DND-41 (cell line): ENCODE results near the gene PPP6R2.

Experiments used
- EZH2 ChIP-seq: IDR thresholded peaks from 3 replicates; pipeline ENCODE4 v1.6.1; 2012; ENCODE audit warnings: borderline replicate concordance, low read depth, mild to moderate bottlenecking, moderate library complexity, low read length, inconsistent platforms; ENCODE audit not compliant: severe bottlenecking
- TF ChIP-seq, protein P1 (sequence below): IDR thresholded peaks from 2 replicates; pipeline ENCODE4 v1.5.1; 2012; ENCODE audit warnings: borderline replicate concordance, low read length, moderate library complexity, mild to moderate bottlenecking; ENCODE audit not compliant: poor library complexity, severe bottlenecking; ENCODE audit errors: extremely low read depth

DNA sequence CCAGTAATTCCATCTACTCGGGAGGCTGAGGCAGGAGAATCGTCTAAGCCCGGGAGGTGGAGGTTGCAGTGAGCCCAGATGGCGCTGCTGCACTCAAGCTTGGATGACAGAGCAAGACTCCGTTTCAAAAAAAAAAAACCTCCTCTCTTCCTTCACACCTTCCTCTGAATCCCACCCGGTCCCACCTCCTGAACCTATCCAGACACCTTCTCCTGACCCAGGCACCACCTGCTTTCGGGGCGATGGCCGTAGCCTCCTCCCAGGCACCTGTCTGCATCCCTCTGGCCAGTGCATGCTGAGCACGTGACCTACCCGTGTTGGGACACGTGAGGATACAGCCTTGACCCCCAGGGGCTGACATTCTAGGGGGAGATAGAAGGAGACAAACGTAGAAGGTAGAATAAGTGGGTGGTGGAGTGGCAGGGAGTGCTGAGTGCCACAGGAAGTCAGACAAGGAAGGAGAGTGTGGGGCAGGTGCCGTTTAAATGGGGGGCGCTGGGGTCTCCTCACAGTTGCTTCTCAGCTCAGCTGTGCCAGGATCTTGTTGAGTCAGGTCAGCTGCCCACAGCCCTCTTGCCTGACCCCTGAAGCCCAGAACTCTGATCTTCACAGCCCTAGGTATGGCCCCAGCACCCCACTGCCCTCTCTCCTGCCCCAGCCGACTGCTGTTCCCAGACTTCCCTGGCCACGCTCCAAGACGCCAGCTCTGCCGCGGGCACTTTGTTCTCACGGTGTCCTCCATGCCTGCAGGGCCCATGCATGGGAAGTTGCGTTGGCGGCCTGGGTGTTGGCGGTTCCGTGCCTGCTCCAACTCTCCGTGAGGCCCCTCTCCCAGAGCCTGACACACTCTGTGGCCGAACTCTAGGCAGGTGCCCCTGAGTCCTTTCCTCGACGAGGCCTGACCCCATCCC lies 142.3 kb downstream of the PPP6R2 start:
- TF ChIP-seq, protein P1, sequence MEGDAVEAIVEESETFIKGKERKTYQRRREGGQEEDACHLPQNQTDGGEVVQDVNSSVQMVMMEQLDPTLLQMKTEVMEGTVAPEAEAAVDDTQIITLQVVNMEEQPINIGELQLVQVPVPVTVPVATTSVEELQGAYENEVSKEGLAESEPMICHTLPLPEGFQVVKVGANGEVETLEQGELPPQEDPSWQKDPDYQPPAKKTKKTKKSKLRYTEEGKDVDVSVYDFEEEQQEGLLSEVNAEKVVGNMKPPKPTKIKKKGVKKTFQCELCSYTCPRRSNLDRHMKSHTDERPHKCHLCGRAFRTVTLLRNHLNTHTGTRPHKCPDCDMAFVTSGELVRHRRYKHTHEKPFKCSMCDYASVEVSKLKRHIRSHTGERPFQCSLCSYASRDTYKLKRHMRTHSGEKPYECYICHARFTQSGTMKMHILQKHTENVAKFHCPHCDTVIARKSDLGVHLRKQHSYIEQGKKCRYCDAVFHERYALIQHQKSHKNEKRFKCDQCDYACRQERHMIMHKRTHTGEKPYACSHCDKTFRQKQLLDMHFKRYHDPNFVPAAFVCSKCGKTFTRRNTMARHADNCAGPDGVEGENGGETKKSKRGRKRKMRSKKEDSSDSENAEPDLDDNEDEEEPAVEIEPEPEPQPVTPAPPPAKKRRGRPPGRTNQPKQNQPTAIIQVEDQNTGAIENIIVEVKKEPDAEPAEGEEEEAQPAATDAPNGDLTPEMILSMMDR, result no peak
- no peak for TF ChIP-seq EZH2
